Chondrocyte (in vitro differentiated cells): ENCODE measurements around the gene ACSL6. TPM values are rescaled to one million over a fixed set of nuclear protein-coding genes. Genes with fewer than 3 reads are reported as not detected.

Experiments used
- DNase-seq: peaks from one replicate; pipeline ENCODE4 v3.0.0; 2021; ENCODE audit warnings: mixed read lengths, low spot score
- H3K27ac Mint-ChIP-seq: one replicate; pipeline ENCODE4 v1.8.0; 2021; ENCODE audit warnings: mild to moderate bottlenecking, moderate library complexity, mixed read lengths; ENCODE audit not compliant: unreplicated experiment
- H3K27me3 Mint-ChIP-seq: 2 replicates; pipeline ENCODE4 v1.8.0; 2021; ENCODE audit warnings: low read depth, mixed read lengths
- H3K36me3 Mint-ChIP-seq: 2 replicates; pipeline ENCODE4 v1.8.0; 2021; ENCODE audit warnings: low read depth, mixed read lengths
- H3K4me1 Mint-ChIP-seq: 2 replicates; pipeline ENCODE4 v1.8.0; 2021; ENCODE audit warnings: low read depth, mild to moderate bottlenecking, mixed read lengths
- H3K4me3 Mint-ChIP-seq: one replicate; pipeline ENCODE4 v1.8.0; 2021; ENCODE audit warnings: mild to moderate bottlenecking, moderate library complexity, mixed read lengths; ENCODE audit not compliant: unreplicated experiment
- H3K9me3 Mint-ChIP-seq: 2 replicates; pipeline ENCODE4 v1.8.0; 2021; ENCODE audit warnings: low read depth, mixed read lengths
- CTCF ChIP-seq: fragments of 200-600 bp; sonication (generic); IDR thresholded peaks from 2 replicates; pipeline ENCODE4 v1.5.0; 2021; ENCODE audit warnings: antibody characterized with exemption, mild to moderate bottlenecking, moderate library complexity
- total RNA-seq: library from RNA; stranded (reverse); gene quantifications from 3 replicates; pipeline ENCODE4 v1.2.1, GENCODE V29; 2021

ACSL6 gene
- total RNA-seq, 1 donor from 2014 or later, result not detected

GRCh38 chr5:131997727-131998117, 13.7 kb downstream of the ACSL6 start:
- no peaks in the 10 kb centered on the region for H3K36me3 Mint-ChIP-seq
- H3K4me1 Mint-ChIP-seq, result peaks cover 5% of the 10 kb centered on the region
- no peaks in the 10 kb centered on the region for H3K27me3 Mint-ChIP-seq
- no peak overlapping the region for H3K27ac Mint-ChIP-seq
- no peak for TF ChIP-seq CTCF
- DNase-seq, result peak; percentile 54
- H3K4me3 Mint-ChIP-seq, result no peak overlapping the region
- no peaks in the 10 kb centered on the region for H3K9me3 Mint-ChIP-seq

GRCh38 chr5:131997026-131997726, 14.3 kb downstream of the ACSL6 start:
- DNase-seq, result peak; percentile 40

GRCh38 chr5:131996210-131997025, 15.0 kb downstream of the ACSL6 start:
- Mint-ChIP-seq H3K4me3 (no peak overlapping the region), H3K27me3 (peaks cover 9% of the 10 kb centered on the region), H3K27ac (no peak overlapping the region), H3K9me3 (no peaks in the 10 kb centered on the region), H3K36me3 (no peaks in the 10 kb centered on the region), H3K4me1 (no peaks in the 10 kb centered on the region)
- no peak for TF ChIP-seq CTCF
- DNase-seq, result peak; percentile 38

More at GRCh38 chr5:131997026-131997726, 14.3 kb downstream of the ACSL6 start:
- H3K4me3 Mint-ChIP-seq, result no peak overlapping the region
- H3K27me3 Mint-ChIP-seq, result peaks cover 3% of the 10 kb centered on the region
- no peaks in the 10 kb centered on the region for H3K9me3 Mint-ChIP-seq
- H3K4me1 Mint-ChIP-seq, result peaks cover under 1% of the 10 kb centered on the region
- no peak overlapping the region for H3K27ac Mint-ChIP-seq
- TF ChIP-seq CTCF, result no peak
- no peaks in the 10 kb centered on the region for H3K36me3 Mint-ChIP-seq

- Mint-ChIP-seq H3K4me1 (no peaks in the 10 kb centered on the region), H3K9me3 (no peaks in the 10 kb centered on the region), H3K36me3 (no peaks in the 10 kb centered on the region), H3K27me3 (peaks cover 11% of the 10 kb centered on the region), H3K27ac (no peak overlapping the region), H3K4me3 (no peak overlapping the region)
- no peak for TF ChIP-seq CTCF
- peak; percentile 71 for DNase-seq
Measured at GRCh38 chr5:131994533-131995226, 16.8 kb downstream of the ACSL6 start.

GRCh38 chr5:131994090-131994489, 17.4 kb downstream of the ACSL6 start:
- Mint-ChIP-seq H3K9me3 (no peaks in the 10 kb centered on the region), H3K36me3 (no peaks in the 10 kb centered on the region), H3K27me3 (peaks cover 11% of the 10 kb centered on the region), H3K4me3 (no peak overlapping the region), H3K27ac (no peak overlapping the region), H3K4me1 (no peaks in the 10 kb centered on the region)
- peak; percentile 49 for DNase-seq
- no peak for TF ChIP-seq CTCF
